Thyroid gland (tissue), 4 donors: Measurements from ENCODE around the gene TBC1D4. TPM values are rescaled to one million over a fixed set of nuclear protein-coding genes. Genes with fewer than 3 reads are reported as not detected.
"Not testable (repeated sequence)": the region's sequence is repeated elsewhere in the genome, so short reads cannot be mapped to it uniquely, and the experiment has no call there.

Experiments used
- DNase-seq, 2 donors: peaks; one replicate each; pipeline ENCODE4 v3.0.0-alpha.2; 2019
- H3K27ac ChIP-seq, 3 donors: fragments of 200-600 bp; sonication (generic); 1 replicate in 2 of 3; 2 replicates in 1 of 3; pipeline ENCODE4 v1.5.1; 2016 to 2019; ENCODE audit warnings: mild to moderate bottlenecking in 1 of 3, moderate library complexity in 1 of 3
- H3K27me3 ChIP-seq: fragments of 200-600 bp; sonication (generic); one replicate; pipeline ENCODE4 v1.5.1; 2019
- H3K36me3 ChIP-seq, 2 donors: fragments of 200-600 bp; sonication (generic); one replicate each; pipeline ENCODE4 v1.5.1; 2016 to 2019
- H3K4me1 ChIP-seq, 2 donors: fragments of 200-600 bp; sonication (generic); one replicate each; pipeline ENCODE4 v1.5.1; 2017 to 2019
- H3K4me3 ChIP-seq, 3 donors: fragments of 200-600 bp; sonication (generic); replicated peaks in 1 of 3; 1 replicate in 2 of 3; 2 replicates in 1 of 3; pipeline ENCODE4 v1.5.1; 2016; ENCODE audit warnings: mild to moderate bottlenecking in 1 of 3
- H3K9me3 ChIP-seq: fragments of 200-600 bp; sonication (generic); one replicate; pipeline ENCODE4 v1.5.1; 2017
- CTCF ChIP-seq, 6 experiments: fragments of 200-600 bp in 3 of 6; fragments of 450-650 bp in 3 of 6; sonication (generic) in 3 of 6; IDR thresholded peaks; one replicate each; pipeline ENCODE4 v1.5.1; 2016 to 2019; ENCODE audit warnings: antibody characterized with exemption in 6 of 6, mild to moderate bottlenecking in 2 of 6, inconsistent platforms in 1 of 6, moderate library complexity in 1 of 6
- POLR2A ChIP-seq, 2 donors: fragments of 450-650 bp; IDR thresholded peaks; one replicate each; pipeline ENCODE4 v1.6.1; 2017; ENCODE audit warnings: antibody characterized with exemption in 2 of 2, mild to moderate bottlenecking in 2 of 2, moderate library complexity in 1 of 2
- WGBS, 2 donors: methylation state at CpG; one replicate each; pipeline ENCODE4 v1.1.5; 2017; 5-methylcytosine and 5-hydroxymethylcytosine counted together
- intact Hi-C: fragments of 100-400 bp; cut with DNase I; formaldehyde crosslinking; loops from one replicate; pipeline ENCODE4 v1.15.1; 2023
- total RNA-seq, 4 donors: library from RNA; depleted of rRNA; stranded (reverse); fragments of >200 nt; gene quantifications; one replicate each; pipeline ENCODE4 v1.2.3, GENCODE V29; 2016

TBC1D4 gene
- total RNA-seq, 4 donors from 2014 or later, result 42.5 to 72.6 (median 70.6) TPM

GRCh38 chr13:75437582-75438318 is 44.2 kb downstream of the TBC1D4 start:
- DNase-seq, result no peak
- 38 to 48% methylated on average over 4 of the region's 4 CpGs for WGBS, 2 donors

GRCh38 chr13:75434126-75434525 is 47.8 kb downstream of the TBC1D4 start:
- H3K27me3 ChIP-seq, H3K4me3 ChIP-seq, H3K36me3 ChIP-seq, DNase-seq, H3K9me3 ChIP-seq, H3K27ac ChIP-seq: not testable (repeated sequence)
- WGBS, 2 donors, result 98 to 99% methylated on average over 2 of the region's 2 CpGs
- peaks cover 29% of the 10 kb centered on the region in 2 donors for H3K4me1 ChIP-seq
- intact Hi-C loops, result loop anchor here (10.0 kb wide), 1 partner anchor 59 kb away; no protein-coding TSS in a partner anchor

More at GRCh38 chr13:75437582-75438318, 44.2 kb downstream of the TBC1D4 start:
- intact Hi-C loops, result loop anchor here (10.0 kb wide), 1 partner anchor 63 kb away; no protein-coding TSS in a partner anchor
- H3K27ac ChIP-seq, result peak overlapping the region in 2 of 3 donors; percentile 21 to 32
- H3K36me3 ChIP-seq, result no peaks in the 10 kb centered on the region
- peaks cover 11 to 30% of the 10 kb centered on the region in 2 donors for H3K4me1 ChIP-seq
- no peaks in the 10 kb centered on the region for H3K27me3 ChIP-seq
- no peak overlapping the region for H3K4me3 ChIP-seq
- H3K9me3 ChIP-seq, result no peaks in the 10 kb centered on the region
- TF ChIP-seq POLR2A (IDR thresholded peaks at IDR 0.05) (no peak), CTCF (IDR thresholded peaks at IDR 0.05) (no peak)

GRCh38 chr13:75432811-75433244 is 49.1 kb downstream of the TBC1D4 start:
- H3K4me3 ChIP-seq, result no peak overlapping the region
- H3K27me3 ChIP-seq, result no peaks in the 10 kb centered on the region
- H3K9me3 ChIP-seq, result no peaks in the 10 kb centered on the region
- H3K4me1 ChIP-seq, result peaks cover 34 to 35% of the 10 kb centered on the region in 2 donors
- WGBS, 2 donors, result 37 to 43% methylated on average over 5 of the region's 5 CpGs
- TF ChIP-seq POLR2A (IDR thresholded peaks at IDR 0.05) (no peak), CTCF (IDR thresholded peaks at IDR 0.05) (no peak)
- peak overlapping the region in 2 of 3 donors; percentile 30 to 65 for H3K27ac ChIP-seq
- no peaks in the 10 kb centered on the region for H3K36me3 ChIP-seq
- intact Hi-C loops, result loop anchor here (10.0 kb wide), 1 partner anchor 58 kb away; no protein-coding TSS in a partner anchor
- DNase-seq, result peak; percentile 66 to 69

GRCh38 chr13:75432045-75432444 is 49.9 kb downstream of the TBC1D4 start:
- Histone ChIP-seq H3K27me3 (no peaks in the 10 kb centered on the region), H3K36me3 (no peaks in the 10 kb centered on the region), H3K4me1 (peaks cover 33 to 39% of the 10 kb centered on the region in 2 donors), H3K27ac (peak overlapping the region; percentile 30 to 65 (median 46)), H3K4me3 (no peak overlapping the region), H3K9me3 (no peaks in the 10 kb centered on the region)
- no peak for DNase-seq
- 37 to 54% methylated on average over 2 of the region's 2 CpGs for WGBS, 2 donors
- intact Hi-C loops, result loop anchor here (10.0 kb wide), 1 partner anchor 57 kb away; no protein-coding TSS in a partner anchor
- TF ChIP-seq CTCF (IDR thresholded peaks at IDR 0.05) (peak in 3 of 6 experiments; percentile 9 to 23 (median 11)), POLR2A (IDR thresholded peaks at IDR 0.05) (no peak)

- intact Hi-C loops, result loop anchor here (10.0 kb wide), 1 partner anchor 56 kb away; no protein-coding TSS in a partner anchor
- Histone ChIP-seq H3K27me3 (no peaks in the 10 kb centered on the region), H3K4me1 (peaks cover 33 to 51% of the 10 kb centered on the region in 2 donors), H3K4me3 (no peak overlapping the region), H3K9me3 (no peaks in the 10 kb centered on the region), H3K27ac (peak overlapping the region in 1 of 3 donors; percentile 40), H3K36me3 (no peaks in the 10 kb centered on the region)
- no peak for TF ChIP-seq POLR2A (IDR thresholded peaks at IDR 0.05)
- no peak for TF ChIP-seq CTCF (IDR thresholded peaks at IDR 0.05)
- no peak for DNase-seq
- 84 to 87% methylated on average over 8 of the region's 8 CpGs for WGBS, 2 donors
Measured at GRCh38 chr13:75430436-75431209, 51.3 kb downstream of the TBC1D4 start.
